HepG2 (cell line): ENCODE data around the gene BAZ2A. TPM values are rescaled to one million over a fixed set of nuclear protein-coding genes. Genes with fewer than 3 reads are reported as not detected.
A peak's percentile ranks its signal among the peaks of the same experiment; 100 is the strongest.

Experiments
- BRCA1 ChIP-seq: sonication (generic); formaldehyde crosslinking; IDR thresholded peaks from 2 replicates; pipeline ENCODE4 v1.4.0; 2020; ENCODE audit warnings: missing genetic modification reagents
- CBX1 ChIP-seq: IDR thresholded peaks from one replicate; pipeline ENCODE4 v1.6.1; 2016; ENCODE audit warnings: antibody characterized with exemption, low read depth
- GATAD2A ChIP-seq: IDR thresholded peaks from 2 replicates; pipeline ENCODE4 v1.6.1; 2016
- GLMP ChIP-seq: sonication (generic); formaldehyde crosslinking; IDR thresholded peaks from 2 replicates; pipeline ENCODE4 v1.9.0; 2021; ENCODE audit warnings: missing genetic modification reagents, mild to moderate bottlenecking, borderline replicate concordance
- HMG20B ChIP-seq: conservative IDR thresholded peaks from 2 replicates; pipeline ENCODE4 v1.6.1; 2016; ENCODE audit warnings: missing genetic modification reagents, missing compliant biosample characterization
- HOXA3 ChIP-seq: sonication (generic); formaldehyde crosslinking; IDR thresholded peaks from 2 replicates; pipeline ENCODE4 v1.5.0; 2020; ENCODE audit warnings: missing genetic modification reagents
- PHF5A ChIP-seq: IDR thresholded peaks from one replicate; pipeline ENCODE4 v1.6.1; 2018; ENCODE audit warnings: low read depth, missing genetic modification reagents; ENCODE audit not compliant: unreplicated experiment
- RAD51 ChIP-seq: fragments of 450-650 bp; IDR thresholded peaks from 2 replicates; pipeline ENCODE4 v1.6.1; 2016; ENCODE audit warnings: borderline replicate concordance
- SOX5 ChIP-seq: IDR thresholded peaks from 2 replicates; pipeline ENCODE4 v1.6.1; 2016; ENCODE audit warnings: borderline replicate concordance
- SP2 ChIP-seq: sonication (generic); formaldehyde crosslinking; IDR thresholded peaks from 2 replicates; pipeline ENCODE4 v1.5.1; 2020; ENCODE audit warnings: mild to moderate bottlenecking, missing genetic modification reagents
- SRY ChIP-seq: sonication (generic); formaldehyde crosslinking; IDR thresholded peaks from 2 replicates; pipeline ENCODE4 v1.8.0; 2022; ENCODE audit warnings: mild to moderate bottlenecking, missing genetic modification reagents
- U2AF1 ChIP-seq: fragments of 200-400 bp; formaldehyde crosslinking; optimal IDR thresholded peaks from 2 replicates; pipeline ENCODE3; 2017; ENCODE audit warnings: mild to moderate bottlenecking, low read depth, low read length
- ZNF225 ChIP-seq: sonication (generic); formaldehyde crosslinking; IDR thresholded peaks from 2 replicates; pipeline ENCODE4 v1.4.0; 2020; ENCODE audit warnings: mild to moderate bottlenecking, missing genetic modification reagents
- ZNF704 ChIP-seq: sonication (generic); formaldehyde crosslinking; IDR thresholded peaks from 2 replicates; pipeline ENCODE4 v1.8.1; 2023; ENCODE audit warnings: mild to moderate bottlenecking, inconsistent platforms, moderate library complexity, missing genetic modification reagents, borderline replicate concordance
- polyA plus RNA-seq, 8 experiments: library from polyadenylated mRNA; depleted of rRNA in 3 of 8; stranded (reverse) in 7 of 8; unstranded in 1 of 8; fragments of >200 nt; fragmentation: Illumina TruSeq in 4 of 8; extraction: Trizol in 4 of 8; gene quantifications; 2 replicates each; pipeline versions ENCODE4 v1.2.1 to v1.2.3, GENCODE V29; 2011 to 2016; ENCODE audit warnings: low read depth in 4 of 8, missing spikeins in 1 of 8, mixed read lengths in 1 of 8; ENCODE audit not compliant: insufficient read depth in 1 of 8
- total RNA-seq, 5 experiments: library from RNA; depleted of rRNA; stranded (reverse); fragments of >200 nt; fragmentation: Illumina TruSeq; extraction: Trizol; gene quantifications; 2 replicates each; pipeline ENCODE4 v1.2.3, GENCODE V29; 2016; ENCODE audit warnings: low read depth in 1 of 5
- TF ChIP-seq, protein P1 (sequence below): sonication (generic); formaldehyde crosslinking; IDR thresholded peaks from 2 replicates; pipeline ENCODE4 v1.4.0; 2020; ENCODE audit warnings: missing genetic modification reagents
- TF ChIP-seq, protein P2 (sequence below): sonication (generic); formaldehyde crosslinking; IDR thresholded peaks from 2 replicates; pipeline ENCODE4 v1.8.1; 2023; ENCODE audit warnings: missing genetic modification reagents, inconsistent platforms, borderline replicate concordance
- TF ChIP-seq, protein P3 (sequence below): sonication (generic); formaldehyde crosslinking; IDR thresholded peaks from 2 replicates; pipeline ENCODE4 v1.5.1; 2020; ENCODE audit warnings: mild to moderate bottlenecking, missing genetic modification reagents

BAZ2A gene
- total and polyA plus RNA-seq, 2 of the 13 experiments (the other 11 are each of a cell fraction or from before 2014, with no cell fraction given) = 21.8 to 73.5 TPM

DNA sequence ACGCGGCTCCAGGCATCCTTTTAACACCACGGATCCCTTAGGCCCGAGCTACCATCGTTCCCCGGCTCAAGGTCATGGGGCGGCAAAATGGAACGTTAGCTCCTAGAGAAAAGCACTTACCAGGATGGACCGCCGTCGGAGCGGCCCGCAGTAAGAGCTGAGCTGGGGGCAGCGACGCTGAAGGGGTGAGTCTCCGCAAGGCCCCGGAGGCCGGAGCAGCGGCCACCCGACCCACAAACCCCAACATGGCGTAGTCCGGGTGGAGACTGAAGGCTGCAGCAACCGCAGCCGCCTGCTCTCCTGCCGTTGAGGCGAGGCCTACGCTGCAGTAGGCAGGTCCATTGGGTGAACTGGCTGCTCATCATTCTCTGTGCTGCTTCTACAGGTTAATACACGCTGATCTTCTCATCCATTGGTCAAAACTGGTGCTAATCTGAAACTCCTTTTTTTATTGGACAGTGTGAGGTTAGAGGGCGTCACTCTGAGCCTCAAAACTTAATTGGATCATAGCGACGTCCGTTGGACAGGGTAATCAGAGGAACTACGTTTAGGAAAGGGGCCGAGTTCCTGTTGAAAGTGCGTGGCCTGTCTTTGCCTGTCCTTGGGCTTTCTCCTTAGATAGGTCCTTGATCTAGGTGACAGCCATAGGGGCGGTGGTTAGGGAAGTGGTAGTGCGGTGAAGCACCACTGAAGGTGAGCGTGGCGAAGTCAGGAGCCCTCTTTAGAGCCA, 15.8 kb upstream of the BAZ2A start, which contains the start of gene ATP5F1B (continued):
- TF ChIP-seq, protein P1, sequence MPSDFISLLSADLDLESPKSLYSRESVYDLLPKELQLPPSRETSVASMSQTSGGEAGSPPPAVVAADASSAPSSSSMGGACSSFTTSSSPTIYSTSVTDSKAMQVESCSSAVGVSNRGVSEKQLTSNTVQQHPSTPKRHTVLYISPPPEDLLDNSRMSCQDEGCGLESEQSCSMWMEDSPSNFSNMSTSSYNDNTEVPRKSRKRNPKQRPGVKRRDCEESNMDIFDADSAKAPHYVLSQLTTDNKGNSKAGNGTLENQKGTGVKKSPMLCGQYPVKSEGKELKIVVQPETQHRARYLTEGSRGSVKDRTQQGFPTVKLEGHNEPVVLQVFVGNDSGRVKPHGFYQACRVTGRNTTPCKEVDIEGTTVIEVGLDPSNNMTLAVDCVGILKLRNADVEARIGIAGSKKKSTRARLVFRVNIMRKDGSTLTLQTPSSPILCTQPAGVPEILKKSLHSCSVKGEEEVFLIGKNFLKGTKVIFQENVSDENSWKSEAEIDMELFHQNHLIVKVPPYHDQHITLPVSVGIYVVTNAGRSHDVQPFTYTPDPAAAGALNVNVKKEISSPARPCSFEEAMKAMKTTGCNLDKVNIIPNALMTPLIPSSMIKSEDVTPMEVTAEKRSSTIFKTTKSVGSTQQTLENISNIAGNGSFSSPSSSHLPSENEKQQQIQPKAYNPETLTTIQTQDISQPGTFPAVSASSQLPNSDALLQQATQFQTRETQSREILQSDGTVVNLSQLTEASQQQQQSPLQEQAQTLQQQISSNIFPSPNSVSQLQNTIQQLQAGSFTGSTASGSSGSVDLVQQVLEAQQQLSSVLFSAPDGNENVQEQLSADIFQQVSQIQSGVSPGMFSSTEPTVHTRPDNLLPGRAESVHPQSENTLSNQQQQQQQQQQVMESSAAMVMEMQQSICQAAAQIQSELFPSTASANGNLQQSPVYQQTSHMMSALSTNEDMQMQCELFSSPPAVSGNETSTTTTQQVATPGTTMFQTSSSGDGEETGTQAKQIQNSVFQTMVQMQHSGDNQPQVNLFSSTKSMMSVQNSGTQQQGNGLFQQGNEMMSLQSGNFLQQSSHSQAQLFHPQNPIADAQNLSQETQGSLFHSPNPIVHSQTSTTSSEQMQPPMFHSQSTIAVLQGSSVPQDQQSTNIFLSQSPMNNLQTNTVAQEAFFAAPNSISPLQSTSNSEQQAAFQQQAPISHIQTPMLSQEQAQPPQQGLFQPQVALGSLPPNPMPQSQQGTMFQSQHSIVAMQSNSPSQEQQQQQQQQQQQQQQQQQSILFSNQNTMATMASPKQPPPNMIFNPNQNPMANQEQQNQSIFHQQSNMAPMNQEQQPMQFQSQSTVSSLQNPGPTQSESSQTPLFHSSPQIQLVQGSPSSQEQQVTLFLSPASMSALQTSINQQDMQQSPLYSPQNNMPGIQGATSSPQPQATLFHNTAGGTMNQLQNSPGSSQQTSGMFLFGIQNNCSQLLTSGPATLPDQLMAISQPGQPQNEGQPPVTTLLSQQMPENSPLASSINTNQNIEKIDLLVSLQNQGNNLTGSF (CRISPR knock-in tag) = peak; percentile 76; the same call in 1 of the 2 replicates
- TF ChIP-seq ZNF704 = peak; percentile 38; the same call in 1 of the 2 replicates
- TF ChIP-seq SOX5 (CRISPR knock-in tag) = no peak
- TF ChIP-seq HOXA3 = peak; percentile 38; the same call in 1 of the 2 replicates
- peak; percentile 72 for TF ChIP-seq PHF5A (CRISPR knock-in tag)
- TF ChIP-seq SRY (CRISPR knock-in tag) = peak; percentile 79
- no peak for TF ChIP-seq RAD51
- peak; percentile 99 for TF ChIP-seq SP2
- peak; percentile 77; the same call in 1 of the 2 replicates for TF ChIP-seq BRCA1 (CRISPR knock-in tag)
- TF ChIP-seq GATAD2A (CRISPR knock-in tag) = peak; percentile 16
- TF ChIP-seq, protein P2, sequence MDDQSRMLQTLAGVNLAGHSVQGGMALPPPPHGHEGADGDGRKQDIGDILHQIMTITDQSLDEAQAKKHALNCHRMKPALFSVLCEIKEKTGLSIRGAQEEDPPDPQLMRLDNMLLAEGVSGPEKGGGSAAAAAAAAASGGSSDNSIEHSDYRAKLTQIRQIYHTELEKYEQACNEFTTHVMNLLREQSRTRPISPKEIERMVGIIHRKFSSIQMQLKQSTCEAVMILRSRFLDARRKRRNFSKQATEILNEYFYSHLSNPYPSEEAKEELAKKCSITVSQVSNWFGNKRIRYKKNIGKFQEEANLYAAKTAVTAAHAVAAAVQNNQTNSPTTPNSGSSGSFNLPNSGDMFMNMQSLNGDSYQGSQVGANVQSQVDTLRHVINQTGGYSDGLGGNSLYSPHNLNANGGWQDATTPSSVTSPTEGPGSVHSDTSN (CRISPR knock-in tag) = peak; percentile 97; the same call in 1 of the 2 replicates
- peak; percentile 22; the same call in 1 of the 2 replicates for TF ChIP-seq ZNF225 (CRISPR knock-in tag)
- TF ChIP-seq, protein P3, sequence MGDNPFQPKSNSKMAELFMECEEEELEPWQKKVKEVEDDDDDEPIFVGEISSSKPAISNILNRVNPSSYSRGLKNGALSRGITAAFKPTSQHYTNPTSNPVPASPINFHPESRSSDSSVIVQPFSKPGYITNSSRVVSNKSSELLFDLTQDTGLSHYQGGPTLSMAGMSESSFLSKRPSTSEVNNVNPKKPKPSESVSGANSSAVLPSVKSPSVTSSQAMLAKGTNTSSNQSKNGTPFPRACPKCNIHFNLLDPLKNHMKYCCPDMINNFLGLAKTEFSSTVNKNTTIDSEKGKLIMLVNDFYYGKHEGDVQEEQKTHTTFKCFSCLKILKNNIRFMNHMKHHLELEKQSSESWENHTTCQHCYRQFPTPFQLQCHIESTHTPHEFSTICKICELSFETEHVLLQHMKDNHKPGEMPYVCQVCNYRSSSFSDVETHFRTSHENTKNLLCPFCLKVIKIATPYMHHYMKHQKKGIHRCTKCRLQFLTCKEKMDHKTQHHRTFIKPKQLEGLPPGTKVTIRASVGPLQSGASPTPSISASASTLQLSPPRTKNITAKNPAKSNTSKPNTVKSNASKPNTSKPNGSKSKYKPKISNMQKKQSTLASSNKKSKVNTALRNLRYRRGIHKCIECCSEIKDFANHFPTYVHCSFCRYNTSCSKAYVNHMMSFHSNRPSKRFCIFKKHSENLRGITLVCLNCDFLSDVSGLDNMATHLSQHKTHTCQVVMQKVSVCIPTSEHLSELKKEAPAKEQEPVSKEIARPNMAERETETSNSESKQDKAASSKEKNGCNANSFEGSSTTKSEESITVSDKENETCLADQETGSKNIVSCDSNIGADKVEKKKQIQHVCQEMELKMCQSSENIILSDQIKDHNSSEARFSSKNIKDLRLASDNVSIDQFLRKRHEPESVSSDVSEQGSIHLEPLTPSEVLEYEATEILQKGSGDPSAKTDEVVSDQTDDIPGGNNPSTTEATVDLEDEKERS = peak; percentile 41; the same call in 1 of the 2 replicates
- TF ChIP-seq HMG20B (CRISPR knock-in tag) = peak; percentile 42; the same call in 1 of the 2 replicates
- TF ChIP-seq CBX1 = peak; percentile 70
- TF ChIP-seq U2AF1 = peak; percentile 60
- TF ChIP-seq GLMP = no peak
